Left kidney (tissue), 2 donors: ENCODE measurements around the gene GREB1. TPM values are rescaled to one million over a fixed set of nuclear protein-coding genes. Genes with fewer than 3 reads are reported as not detected.

Experiments used
- DNase-seq: peaks from one replicate; pipeline ENCODE4 v3.0.0-alpha.2; 2013
- polyA plus RNA-seq: library from polyadenylated mRNA; unstranded; fragments of 120-200 nt; gene quantifications from one replicate; pipeline ENCODE4 v1.2.1, GENCODE V29; 2013; ENCODE audit not compliant: insufficient read length

The GREB1 gene
- polyA plus RNA-seq, 1 donor = 22.5 TPM

GRCh38 chr2:11685906-11686470, 152.1 kb downstream of the GREB1 start:
- no peak for DNase-seq

GRCh38 chr2:11687736-11688135, 153.9 kb downstream of the GREB1 start:
- DNase-seq = no peak

- DNase-seq = peak; percentile 71
Observed at GRCh38 chr2:11688222-11689069, 154.6 kb downstream of the GREB1 start.

GRCh38 chr2:11691076-11691660, 157.3 kb downstream of the GREB1 start:
- DNase-seq = no peak

Other genes with a start within 250 kb of the GREB1 start
- 46.2 TPM for gene ROCK2, start 189.4 kb upstream of the GREB1 start, polyA plus RNA-seq
- 24.4 TPM for gene E2F6, start 67.9 kb upstream of the GREB1 start, polyA plus RNA-seq
- gene NTSR2, start 136.2 kb downstream of the GREB1 start, polyA plus RNA-seq = not detected
- gene LPIN1, start 212.6 kb downstream of the GREB1 start, polyA plus RNA-seq = 30.8 TPM